K562 (cell line): ENCODE data around the gene ZNF177. TPM values are rescaled to one million over a fixed set of nuclear protein-coding genes. Genes with fewer than 3 reads are reported as not detected.

ENCODE experiments used
- ATF1 ChIP-seq, 2 experiments: fragments of 450-650 bp in 1 of 2; IDR thresholded peaks; 2 replicates each; pipeline ENCODE4 v1.6.1; 2016; ENCODE audit warnings: missing compliant biosample characterization in 1 of 2, missing genetic modification characterization in 1 of 2
- TSC22D4 ChIP-seq: fragments of 450-650 bp; IDR thresholded peaks from 2 replicates; pipeline ENCODE4 v1.6.1; 2016; ENCODE audit warnings: missing genetic modification characterization, missing biosample characterization, control low read depth
- ZKSCAN3 ChIP-seq: fragments of 250-450 bp; sonication (Bioruptor Pico); IDR thresholded peaks from 2 replicates; pipeline ENCODE4 v1.4.0; 2020
- ZNF124 ChIP-seq: sonication (generic); formaldehyde crosslinking; IDR thresholded peaks from 2 replicates; pipeline ENCODE4 v1.8.1; 2022; ENCODE audit warnings: missing genetic modification reagents
- ZNF436 ChIP-seq: fragments of 250-450, 450-650 bp; sonication (Bioruptor Pico); formaldehyde crosslinking; IDR thresholded peaks from 2 replicates; pipeline ENCODE4 v1.7.0; 2020; ENCODE audit warnings: mild to moderate bottlenecking
- polyA plus RNA-seq, 8 experiments: library from polyadenylated mRNA; depleted of rRNA in 4 of 8; stranded (reverse) in 5 of 8; unstranded in 3 of 8; fragments of >200 nt; fragmentation: Nextera tagmentation in 2 of 8; fragmentation: Illumina TruSeq in 1 of 8; extraction: Ambion mirVana in 2 of 8; extraction: Trizol in 1 of 8; gene quantifications; 2 replicates each; pipeline versions ENCODE4 v1.2.1 to v1.2.3, GENCODE V29; 2011 to 2014; ENCODE audit warnings: inconsistent platforms in 1 of 8, missing spikeins in 1 of 8
- total RNA-seq, 7 experiments: library from RNA; depleted of rRNA in 6 of 7; stranded (reverse); fragments of >200 nt in 6 of 7; fragmentation: Illumina TruSeq in 2 of 7; extraction: Trizol in 2 of 7; gene quantifications; 2 replicates each; pipeline versions ENCODE4 v1.2.1 to v1.2.3, GENCODE V29; 2011 to 2021; ENCODE audit warnings: low replicate concordance in 1 of 7
- TF ChIP-seq, protein P1 (sequence below): fragments of 450-650 bp; IDR thresholded peaks from 2 replicates; pipeline ENCODE4 v1.6.1; 2016; ENCODE audit warnings: mild to moderate bottlenecking, moderate library complexity
- TF ChIP-seq, protein P2 (sequence below), 2 experiments: IDR thresholded peaks; 2 replicates each; pipeline ENCODE4 v1.6.1; 2011; ENCODE audit warnings: borderline replicate concordance in 1 of 2, control low read depth in 1 of 2, low read depth in 1 of 2, low read length in 1 of 2, mild to moderate bottlenecking in 1 of 2, mixed read lengths in 1 of 2, moderate library complexity in 1 of 2; ENCODE audit not compliant: insufficient read depth in 1 of 2, insufficient read length in 1 of 2, poor library complexity in 1 of 2, severe bottlenecking in 1 of 2; ENCODE audit errors: extremely low read depth in 1 of 2
- TF ChIP-seq, protein P3 (sequence below): fragments of 250-450 bp; sonication (Bioruptor Pico); IDR thresholded peaks from 2 replicates; pipeline ENCODE4 v1.5.0; 2022; ENCODE audit warnings: mild to moderate bottlenecking
- TF ChIP-seq, protein P4 (sequence below): fragments of 250-450 bp; sonication (Bioruptor Pico); IDR thresholded peaks from 2 replicates; pipeline ENCODE4 v1.8.0; 2021; ENCODE audit warnings: moderate library complexity, mild to moderate bottlenecking, inconsistent platforms

The ZNF177 gene
- total and polyA plus RNA-seq, 9 of the 15 experiments (the other 6 are each of a cell fraction or from before 2014, with no cell fraction given) = 0.25 to 1.8 (median 1.1) TPM

DNA sequence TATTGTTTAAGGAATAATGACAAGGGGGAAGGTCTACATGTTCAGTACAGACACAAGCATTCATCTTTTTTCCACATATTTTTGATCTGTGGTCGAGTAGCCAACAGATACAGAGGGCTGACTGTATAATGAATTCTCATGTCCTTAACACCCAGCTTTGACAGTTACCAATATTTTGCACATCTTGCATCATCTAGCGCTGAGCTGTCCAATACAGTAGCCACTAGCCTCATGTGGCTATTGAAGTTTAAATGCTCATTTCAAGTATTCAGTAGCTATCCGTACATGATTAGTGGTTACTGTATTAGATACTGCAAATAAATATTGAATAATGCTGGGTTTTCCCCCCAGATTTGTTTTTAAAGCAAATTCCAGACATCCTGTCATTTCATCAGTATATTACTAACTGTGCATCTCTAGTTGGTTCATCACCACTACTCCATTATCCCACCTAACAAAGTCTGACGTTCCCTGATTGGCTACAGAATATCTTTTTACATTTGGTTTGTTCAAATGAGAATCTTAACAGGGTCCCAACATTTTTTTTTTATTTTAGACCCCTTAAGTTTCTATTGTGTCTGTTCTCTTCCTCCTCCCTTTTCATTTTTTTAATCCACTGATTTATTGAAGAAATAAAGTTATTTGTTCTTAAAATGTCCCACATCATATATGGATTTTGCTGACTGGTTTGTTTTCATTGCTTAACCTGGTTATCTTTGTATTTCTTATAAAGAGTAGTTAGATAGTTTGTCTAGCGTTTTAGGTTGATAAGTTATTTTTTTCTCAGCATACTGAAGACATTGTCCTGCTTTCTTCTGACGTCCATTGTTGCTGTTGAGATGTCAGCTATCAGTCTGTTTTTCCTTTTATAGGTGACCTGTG, 8.2 kb downstream of the ZNF177 start (continued):
- no peak for TF ChIP-seq ZNF436 (CRISPR knock-in tag)
- TF ChIP-seq, protein P1, sequence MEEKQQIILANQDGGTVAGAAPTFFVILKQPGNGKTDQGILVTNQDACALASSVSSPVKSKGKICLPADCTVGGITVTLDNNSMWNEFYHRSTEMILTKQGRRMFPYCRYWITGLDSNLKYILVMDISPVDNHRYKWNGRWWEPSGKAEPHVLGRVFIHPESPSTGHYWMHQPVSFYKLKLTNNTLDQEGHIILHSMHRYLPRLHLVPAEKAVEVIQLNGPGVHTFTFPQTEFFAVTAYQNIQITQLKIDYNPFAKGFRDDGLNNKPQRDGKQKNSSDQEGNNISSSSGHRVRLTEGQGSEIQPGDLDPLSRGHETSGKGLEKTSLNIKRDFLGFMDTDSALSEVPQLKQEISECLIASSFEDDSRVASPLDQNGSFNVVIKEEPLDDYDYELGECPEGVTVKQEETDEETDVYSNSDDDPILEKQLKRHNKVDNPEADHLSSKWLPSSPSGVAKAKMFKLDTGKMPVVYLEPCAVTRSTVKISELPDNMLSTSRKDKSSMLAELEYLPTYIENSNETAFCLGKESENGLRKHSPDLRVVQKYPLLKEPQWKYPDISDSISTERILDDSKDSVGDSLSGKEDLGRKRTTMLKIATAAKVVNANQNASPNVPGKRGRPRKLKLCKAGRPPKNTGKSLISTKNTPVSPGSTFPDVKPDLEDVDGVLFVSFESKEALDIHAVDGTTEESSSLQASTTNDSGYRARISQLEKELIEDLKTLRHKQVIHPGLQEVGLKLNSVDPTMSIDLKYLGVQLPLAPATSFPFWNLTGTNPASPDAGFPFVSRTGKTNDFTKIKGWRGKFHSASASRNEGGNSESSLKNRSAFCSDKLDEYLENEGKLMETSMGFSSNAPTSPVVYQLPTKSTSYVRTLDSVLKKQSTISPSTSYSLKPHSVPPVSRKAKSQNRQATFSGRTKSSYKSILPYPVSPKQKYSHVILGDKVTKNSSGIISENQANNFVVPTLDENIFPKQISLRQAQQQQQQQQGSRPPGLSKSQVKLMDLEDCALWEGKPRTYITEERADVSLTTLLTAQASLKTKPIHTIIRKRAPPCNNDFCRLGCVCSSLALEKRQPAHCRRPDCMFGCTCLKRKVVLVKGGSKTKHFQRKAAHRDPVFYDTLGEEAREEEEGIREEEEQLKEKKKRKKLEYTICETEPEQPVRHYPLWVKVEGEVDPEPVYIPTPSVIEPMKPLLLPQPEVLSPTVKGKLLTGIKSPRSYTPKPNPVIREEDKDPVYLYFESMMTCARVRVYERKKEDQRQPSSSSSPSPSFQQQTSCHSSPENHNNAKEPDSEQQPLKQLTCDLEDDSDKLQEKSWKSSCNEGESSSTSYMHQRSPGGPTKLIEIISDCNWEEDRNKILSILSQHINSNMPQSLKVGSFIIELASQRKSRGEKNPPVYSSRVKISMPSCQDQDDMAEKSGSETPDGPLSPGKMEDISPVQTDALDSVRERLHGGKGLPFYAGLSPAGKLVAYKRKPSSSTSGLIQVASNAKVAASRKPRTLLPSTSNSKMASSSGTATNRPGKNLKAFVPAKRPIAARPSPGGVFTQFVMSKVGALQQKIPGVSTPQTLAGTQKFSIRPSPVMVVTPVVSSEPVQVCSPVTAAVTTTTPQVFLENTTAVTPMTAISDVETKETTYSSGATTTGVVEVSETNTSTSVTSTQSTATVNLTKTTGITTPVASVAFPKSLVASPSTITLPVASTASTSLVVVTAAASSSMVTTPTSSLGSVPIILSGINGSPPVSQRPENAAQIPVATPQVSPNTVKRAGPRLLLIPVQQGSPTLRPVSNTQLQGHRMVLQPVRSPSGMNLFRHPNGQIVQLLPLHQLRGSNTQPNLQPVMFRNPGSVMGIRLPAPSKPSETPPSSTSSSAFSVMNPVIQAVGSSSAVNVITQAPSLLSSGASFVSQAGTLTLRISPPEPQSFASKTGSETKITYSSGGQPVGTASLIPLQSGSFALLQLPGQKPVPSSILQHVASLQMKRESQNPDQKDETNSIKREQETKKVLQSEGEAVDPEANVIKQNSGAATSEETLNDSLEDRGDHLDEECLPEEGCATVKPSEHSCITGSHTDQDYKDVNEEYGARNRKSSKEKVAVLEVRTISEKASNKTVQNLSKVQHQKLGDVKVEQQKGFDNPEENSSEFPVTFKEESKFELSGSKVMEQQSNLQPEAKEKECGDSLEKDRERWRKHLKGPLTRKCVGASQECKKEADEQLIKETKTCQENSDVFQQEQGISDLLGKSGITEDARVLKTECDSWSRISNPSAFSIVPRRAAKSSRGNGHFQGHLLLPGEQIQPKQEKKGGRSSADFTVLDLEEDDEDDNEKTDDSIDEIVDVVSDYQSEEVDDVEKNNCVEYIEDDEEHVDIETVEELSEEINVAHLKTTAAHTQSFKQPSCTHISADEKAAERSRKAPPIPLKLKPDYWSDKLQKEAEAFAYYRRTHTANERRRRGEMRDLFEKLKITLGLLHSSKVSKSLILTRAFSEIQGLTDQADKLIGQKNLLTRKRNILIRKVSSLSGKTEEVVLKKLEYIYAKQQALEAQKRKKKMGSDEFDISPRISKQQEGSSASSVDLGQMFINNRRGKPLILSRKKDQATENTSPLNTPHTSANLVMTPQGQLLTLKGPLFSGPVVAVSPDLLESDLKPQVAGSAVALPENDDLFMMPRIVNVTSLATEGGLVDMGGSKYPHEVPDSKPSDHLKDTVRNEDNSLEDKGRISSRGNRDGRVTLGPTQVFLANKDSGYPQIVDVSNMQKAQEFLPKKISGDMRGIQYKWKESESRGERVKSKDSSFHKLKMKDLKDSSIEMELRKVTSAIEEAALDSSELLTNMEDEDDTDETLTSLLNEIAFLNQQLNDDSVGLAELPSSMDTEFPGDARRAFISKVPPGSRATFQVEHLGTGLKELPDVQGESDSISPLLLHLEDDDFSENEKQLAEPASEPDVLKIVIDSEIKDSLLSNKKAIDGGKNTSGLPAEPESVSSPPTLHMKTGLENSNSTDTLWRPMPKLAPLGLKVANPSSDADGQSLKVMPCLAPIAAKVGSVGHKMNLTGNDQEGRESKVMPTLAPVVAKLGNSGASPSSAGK = peak; percentile 67
- TF ChIP-seq ATF1 (CRISPR knock-in tag; IDR thresholded peaks at IDR 0.05) = no peak
- TF ChIP-seq ATF1 (tag; IDR thresholded peaks at IDR 0.05) = no peak
- no peak for TF ChIP-seq ZNF124
- TF ChIP-seq, protein P2, sequence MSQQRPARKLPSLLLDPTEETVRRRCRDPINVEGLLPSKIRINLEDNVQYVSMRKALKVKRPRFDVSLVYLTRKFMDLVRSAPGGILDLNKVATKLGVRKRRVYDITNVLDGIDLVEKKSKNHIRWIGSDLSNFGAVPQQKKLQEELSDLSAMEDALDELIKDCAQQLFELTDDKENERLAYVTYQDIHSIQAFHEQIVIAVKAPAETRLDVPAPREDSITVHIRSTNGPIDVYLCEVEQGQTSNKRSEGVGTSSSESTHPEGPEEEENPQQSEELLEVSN (IDR thresholded peaks at IDR 0.05; ENCODE audit: borderline replicate concordance in 1 of 2, extremely low read depth in 1 of 2, insufficient read depth in 1 of 2, insufficient read length in 1 of 2, low read depth in 1 of 2, low read length in 1 of 2, poor library complexity in 1 of 2, severe bottlenecking in 1 of 2) = no peak
- TF ChIP-seq TSC22D4 (tag) = no peak
- TF ChIP-seq, protein P3, sequence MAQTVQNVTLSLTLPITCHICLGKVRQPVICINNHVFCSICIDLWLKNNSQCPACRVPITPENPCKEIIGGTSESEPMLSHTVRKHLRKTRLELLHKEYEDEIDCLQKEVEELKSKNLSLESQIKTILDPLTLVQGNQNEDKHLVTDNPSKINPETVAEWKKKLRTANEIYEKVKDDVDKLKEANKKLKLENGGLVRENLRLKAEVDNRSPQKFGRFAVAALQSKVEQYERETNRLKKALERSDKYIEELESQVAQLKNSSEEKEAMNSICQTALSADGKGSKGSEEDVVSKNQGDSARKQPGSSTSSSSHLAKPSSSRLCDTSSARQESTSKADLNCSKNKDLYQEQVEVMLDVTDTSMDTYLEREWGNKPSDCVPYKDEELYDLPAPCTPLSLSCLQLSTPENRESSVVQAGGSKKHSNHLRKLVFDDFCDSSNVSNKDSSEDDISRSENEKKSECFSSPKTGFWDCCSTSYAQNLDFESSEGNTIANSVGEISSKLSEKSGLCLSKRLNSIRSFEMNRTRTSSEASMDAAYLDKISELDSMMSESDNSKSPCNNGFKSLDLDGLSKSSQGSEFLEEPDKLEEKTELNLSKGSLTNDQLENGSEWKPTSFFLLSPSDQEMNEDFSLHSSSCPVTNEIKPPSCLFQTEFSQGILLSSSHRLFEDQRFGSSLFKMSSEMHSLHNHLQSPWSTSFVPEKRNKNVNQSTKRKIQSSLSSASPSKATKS = no peak
- TF ChIP-seq, protein P4, sequence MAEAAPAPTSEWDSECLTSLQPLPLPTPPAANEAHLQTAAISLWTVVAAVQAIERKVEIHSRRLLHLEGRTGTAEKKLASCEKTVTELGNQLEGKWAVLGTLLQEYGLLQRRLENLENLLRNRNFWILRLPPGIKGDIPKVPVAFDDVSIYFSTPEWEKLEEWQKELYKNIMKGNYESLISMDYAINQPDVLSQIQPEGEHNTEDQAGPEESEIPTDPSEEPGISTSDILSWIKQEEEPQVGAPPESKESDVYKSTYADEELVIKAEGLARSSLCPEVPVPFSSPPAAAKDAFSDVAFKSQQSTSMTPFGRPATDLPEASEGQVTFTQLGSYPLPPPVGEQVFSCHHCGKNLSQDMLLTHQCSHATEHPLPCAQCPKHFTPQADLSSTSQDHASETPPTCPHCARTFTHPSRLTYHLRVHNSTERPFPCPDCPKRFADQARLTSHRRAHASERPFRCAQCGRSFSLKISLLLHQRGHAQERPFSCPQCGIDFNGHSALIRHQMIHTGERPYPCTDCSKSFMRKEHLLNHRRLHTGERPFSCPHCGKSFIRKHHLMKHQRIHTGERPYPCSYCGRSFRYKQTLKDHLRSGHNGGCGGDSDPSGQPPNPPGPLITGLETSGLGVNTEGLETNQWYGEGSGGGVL (CRISPR knock-in tag) = no peak
- TF ChIP-seq ZKSCAN3 (CRISPR knock-in tag) = no peak
